H1 (cell line): Measurements from ENCODE around the gene RNF8. TPM values are rescaled to one million over a fixed set of nuclear protein-coding genes. Genes with fewer than 3 reads are reported as not detected.

Source experiments
- CTCF ChIA-PET: fragments of 300-600 bp; sonication (Branson Sonifier 250); formaldehyde crosslinking; loops from one replicate; lab custom pipeline; 2021; ENCODE audit not compliant: partially characterized antibody; lab: Charles Lee
- POLR2A ChIA-PET: fragments of 300-600 bp; sonication (Branson Sonifier 250); formaldehyde crosslinking; loops from one replicate; lab custom pipeline; 2021; ENCODE audit warnings: inconsistent platforms; ENCODE audit not compliant: partially characterized antibody; lab: Charles Lee
- DNase-seq, 2 experiments: peaks; one replicate each; pipeline versions ENCODE4 v3.0.0 to v3.0.0-alpha.2; 2010 to 2022; ENCODE audit warnings: low spot score in 2 of 2, low read depth in 1 of 2, mixed read lengths in 1 of 2
- FAIRE-seq: peaks from 2 replicates; lab custom pipeline; 2011; peaks lifted over from hg19 to GRCh38; lab: Jason Lieb, UNC
- H2AFZ ChIP-seq: 2 replicates; pipeline ENCODE4 v1.8.1; 2012; ENCODE audit warnings: low read length, inconsistent platforms
- H2AK5ac ChIP-seq: 2 replicates; pipeline ENCODE4 v1.6.1; 2013; ENCODE audit warnings: low read depth, low read length
- H2BK120ac ChIP-seq: replicated peaks from 2 replicates; pipeline ENCODE3; 2013; ENCODE audit warnings: low read depth, low read length, inconsistent platforms
- H2BK12ac ChIP-seq: 2 replicates; pipeline ENCODE4 v1.6.1; 2013; ENCODE audit warnings: low read depth, low read length
- H2BK15ac ChIP-seq: 2 replicates; pipeline ENCODE4 v1.6.1; 2013; ENCODE audit warnings: low read length
- H2BK20ac ChIP-seq: 2 replicates; pipeline ENCODE4 v1.6.1; 2013; ENCODE audit warnings: low read length
- H2BK5ac ChIP-seq: 2 replicates; pipeline ENCODE4 v1.6.1; 2013; ENCODE audit warnings: low read depth, low read length
- H3K14ac ChIP-seq: 2 replicates; pipeline ENCODE4 v1.6.1; 2013; ENCODE audit warnings: inconsistent platforms; ENCODE audit not compliant: insufficient read length
- H3K18ac ChIP-seq: 2 replicates; pipeline ENCODE4 v1.6.1; 2013; ENCODE audit warnings: low read length; ENCODE audit errors: extremely low read depth
- H3K23ac ChIP-seq: 2 replicates; pipeline ENCODE4 v1.6.1; 2013; ENCODE audit warnings: inconsistent platforms; ENCODE audit not compliant: insufficient read length
- H3K23me2 ChIP-seq: 2 replicates; pipeline ENCODE4 v1.6.1; 2013; ENCODE audit warnings: low read depth, low read length
- H3K27ac ChIP-seq: 2 replicates; pipeline ENCODE4 v1.6.1; 2011; ENCODE audit warnings: low read depth, low read length, inconsistent platforms
- H3K27me3 ChIP-seq, 4 experiments: replicated peaks in 1 of 4; 1 replicate in 1 of 4; 2 replicates in 3 of 4; pipeline versions ENCODE4 v1.6.1 to v1.8.1; 2011 to 2013; ENCODE audit warnings: low read length in 3 of 4, mild to moderate bottlenecking in 3 of 4, inconsistent platforms in 2 of 4, mixed read lengths in 2 of 4, moderate library complexity in 1 of 4; ENCODE audit not compliant: control insufficient read depth in 3 of 4, insufficient read depth in 3 of 4; ENCODE audit errors: extremely low read depth in 1 of 4
- H3K36me3 ChIP-seq, 4 experiments: 2 replicates each; pipeline versions ENCODE4 v1.6.1 to v1.8.1; 2011 to 2013; ENCODE audit warnings: mild to moderate bottlenecking in 4 of 4, low read length in 3 of 4, moderate library complexity in 2 of 4, control low read depth in 1 of 4, inconsistent platforms in 1 of 4; ENCODE audit not compliant: insufficient read depth in 4 of 4, control insufficient read depth in 2 of 4
- H3K4ac ChIP-seq: replicated peaks from 2 replicates; pipeline ENCODE3; 2013; ENCODE audit warnings: low read length, low read depth, mixed read lengths, inconsistent platforms; ENCODE audit not compliant: insufficient read length
- H3K4me1 ChIP-seq, 4 experiments: replicated peaks in 1 of 4; 1 replicate in 1 of 4; 2 replicates in 3 of 4; pipeline versions ENCODE4 v1.6.1 to v1.8.1; 2011 to 2013; ENCODE audit warnings: low read length in 3 of 4, inconsistent platforms in 2 of 4, mixed read lengths in 1 of 4; ENCODE audit not compliant: insufficient read depth in 4 of 4, control insufficient read depth in 3 of 4
- H3K4me2 ChIP-seq, 2 experiments: 2 replicates each; pipeline versions ENCODE4 v1.6.1 to v1.8.1; 2011 to 2013; ENCODE audit warnings: low read depth in 2 of 2, low read length in 2 of 2, control low read depth in 1 of 2, inconsistent platforms in 1 of 2, mild to moderate bottlenecking in 1 of 2; ENCODE audit not compliant: insufficient read depth in 1 of 2
- H3K4me3 ChIP-seq, 4 experiments: fragments of 200-600, 300-600 bp in 1 of 4; sonication (generic), shearing (Covaris generic), sonication (Bioruptor Twin) in 1 of 4; 2 replicates each; pipeline versions ENCODE4 v1.5.1 to v1.8.1; 2011 to 2016; ENCODE audit warnings: low read length in 4 of 4, low read depth in 3 of 4, control low read depth in 2 of 4, inconsistent platforms in 2 of 4, mild to moderate bottlenecking in 2 of 4, mixed read lengths in 1 of 4, moderate library complexity in 1 of 4; ENCODE audit not compliant: insufficient read depth in 2 of 4; ENCODE audit errors: extremely low read depth in 1 of 4
- H3K56ac ChIP-seq: replicated peaks from 2 replicates; pipeline ENCODE3; 2013; ENCODE audit warnings: low read depth, mild to moderate bottlenecking, mixed read lengths, low read length, inconsistent platforms; ENCODE audit not compliant: insufficient read length
- H3K79me1 ChIP-seq: 2 replicates; pipeline ENCODE4 v1.6.1; 2013; ENCODE audit warnings: low read depth, low read length, control low read depth
- H3K79me2 ChIP-seq, 2 experiments: 2 replicates each; pipeline versions ENCODE4 v1.6.1 to v1.8.1; 2012 to 2013; ENCODE audit warnings: low read length in 2 of 2, mild to moderate bottlenecking in 2 of 2, inconsistent platforms in 1 of 2; ENCODE audit not compliant: insufficient read depth in 2 of 2, control insufficient read depth in 1 of 2
- H3K9ac ChIP-seq, 4 experiments: replicated peaks in 1 of 4; 1 replicate in 1 of 4; 2 replicates in 3 of 4; pipeline versions ENCODE4 v1.6.1 to v1.8.1; 2011 to 2013; ENCODE audit warnings: low read depth in 3 of 4, low read length in 3 of 4, control low read depth in 2 of 4, mild to moderate bottlenecking in 2 of 4, moderate library complexity in 2 of 4, inconsistent platforms in 1 of 4; ENCODE audit errors: extremely low read depth in 1 of 4
- H3K9me3 ChIP-seq, 2 experiments: 2 replicates each; pipeline versions ENCODE4 v1.6.1 to v1.8.1; 2012 to 2013; ENCODE audit warnings: mild to moderate bottlenecking in 2 of 2, moderate library complexity in 2 of 2, control low read depth in 1 of 2, inconsistent platforms in 1 of 2, low read depth in 1 of 2, low read length in 1 of 2, mixed read lengths in 1 of 2; ENCODE audit not compliant: insufficient read depth in 2 of 2
- H4K20me1 ChIP-seq, 2 experiments: replicated peaks in 1 of 2; 2 replicates each; pipeline versions ENCODE3 to v1.8.1; 2011 to 2013; ENCODE audit warnings: inconsistent platforms in 2 of 2, low read length in 2 of 2, mild to moderate bottlenecking in 1 of 2; ENCODE audit not compliant: insufficient read depth in 2 of 2, control insufficient read depth in 1 of 2
- H4K5ac ChIP-seq: 2 replicates; pipeline ENCODE4 v1.6.1; 2013; ENCODE audit warnings: low read length, low read depth, mixed read lengths, inconsistent platforms; ENCODE audit not compliant: insufficient read length
- H4K8ac ChIP-seq: 2 replicates; pipeline ENCODE4 v1.8.0; 2013; ENCODE audit warnings: mild to moderate bottlenecking, moderate library complexity, low read length, inconsistent platforms; ENCODE audit not compliant: insufficient read depth; ENCODE audit errors: extremely low read depth
- H4K91ac ChIP-seq: replicated peaks from 2 replicates; pipeline ENCODE3; 2013; ENCODE audit warnings: low read length, mixed read lengths, inconsistent platforms; ENCODE audit not compliant: insufficient read length
- ATF3 ChIP-seq: IDR thresholded peaks from 2 replicates; pipeline ENCODE4 v1.6.1; 2011; ENCODE audit warnings: low read depth, mild to moderate bottlenecking, low read length; ENCODE audit not compliant: insufficient read depth
- CHD2 ChIP-seq: IDR thresholded peaks from 2 replicates; pipeline ENCODE4 v1.6.1; 2012; ENCODE audit warnings: low read length, improper control_type of control experiment
- KDM4A ChIP-seq: IDR thresholded peaks from one replicate; pipeline ENCODE4 v1.7.1; 2012; ENCODE audit warnings: low read depth, mild to moderate bottlenecking, moderate library complexity, low read length, inconsistent platforms; ENCODE audit not compliant: severe bottlenecking
- POLR2AphosphoS5 ChIP-seq: IDR thresholded peaks from 2 replicates; pipeline ENCODE4 v1.6.1; 2011; ENCODE audit warnings: low read depth, low read length
- RAD21 ChIP-seq, 2 experiments: IDR thresholded peaks in 1 of 2; conservative IDR thresholded peaks in 1 of 2; 2 replicates each; pipeline ENCODE4 v1.6.1; 2011; ENCODE audit warnings: low read depth in 2 of 2, low read length in 2 of 2, improper control_type of control experiment in 1 of 2, inconsistent platforms in 1 of 2, mild to moderate bottlenecking in 1 of 2, moderate library complexity in 1 of 2
- RNF2 ChIP-seq: fragments of 200-900, 300-1000 bp; sonication (generic); IDR thresholded peaks from 2 replicates; pipeline ENCODE4 v1.7.1; 2016; ENCODE audit warnings: borderline replicate concordance, low read depth, mild to moderate bottlenecking, antibody characterized with exemption, low read length; ENCODE audit not compliant: poor library complexity, severe bottlenecking; ENCODE audit errors: missing control alignments
- RXRA ChIP-seq: IDR thresholded peaks from 2 replicates; pipeline ENCODE4 v1.6.1; 2011; ENCODE audit warnings: low read depth, mild to moderate bottlenecking, low read length, moderate library complexity; ENCODE audit not compliant: insufficient read depth
- TCF12 ChIP-seq: IDR thresholded peaks from 2 replicates; pipeline ENCODE4 v1.6.1; 2011; ENCODE audit warnings: low read depth, mild to moderate bottlenecking, low read length
- WGBS, 2 experiments: shearing (Covaris generic) in 1 of 2; methylation state at CpG; one replicate each; pipeline versions ENCODE4 v1.1.6 to v1.1.7; 2013 to 2015; ENCODE audit warnings: low lambda C conversion rate in 2 of 2, mixed read lengths in 2 of 2, inconsistent platforms in 1 of 2, low coverage in 1 of 2, missing lambda C conversion rate in 1 of 2; ENCODE audit not compliant: insufficient replicate concordance in 2 of 2, insufficient coverage in 1 of 2, insufficient read length in 1 of 2; ENCODE audit errors: extremely low coverage in 1 of 2, missing lambda C conversion rate in 1 of 2; 5-methylcytosine and 5-hydroxymethylcytosine counted together
- polyA plus RNA-seq, 7 experiments: library from polyadenylated mRNA; depleted of rRNA in 3 of 7; stranded (reverse) in 5 of 7; unstranded in 2 of 7; fragments of >200 nt in 5 of 7; fragments of 200-250 nt in 2 of 7; gene quantifications; 1 replicate in 5 of 7; 2 replicates in 1 of 7; 4 replicates in 1 of 7; pipeline versions ENCODE4 v1.2.1 to v1.2.3, GENCODE V29; 2011 to 2013; ENCODE audit warnings: missing spikeins in 2 of 7, mixed read lengths in 2 of 7
- total RNA-seq: library from RNA; stranded (reverse); fragmentation: NEBNext Ultra II Directional; extraction: Animal tissue kit (Norgen Biotek cat#: 25700); gene quantifications from 2 replicates; pipeline ENCODE4 v1.2.1, GENCODE V29; 2021
- TF ChIP-seq, protein P1 (sequence below): IDR thresholded peaks from 2 replicates; pipeline ENCODE4 v1.6.1; 2011; ENCODE audit warnings: low read length, improper control_type of control experiment

The RNF8 gene
- total and polyA plus RNA-seq, 2 of the 8 experiments (the other 6 are each of a cell fraction or from before 2014, with no cell fraction given), result 20.3 to 44.7 TPM

DNA sequence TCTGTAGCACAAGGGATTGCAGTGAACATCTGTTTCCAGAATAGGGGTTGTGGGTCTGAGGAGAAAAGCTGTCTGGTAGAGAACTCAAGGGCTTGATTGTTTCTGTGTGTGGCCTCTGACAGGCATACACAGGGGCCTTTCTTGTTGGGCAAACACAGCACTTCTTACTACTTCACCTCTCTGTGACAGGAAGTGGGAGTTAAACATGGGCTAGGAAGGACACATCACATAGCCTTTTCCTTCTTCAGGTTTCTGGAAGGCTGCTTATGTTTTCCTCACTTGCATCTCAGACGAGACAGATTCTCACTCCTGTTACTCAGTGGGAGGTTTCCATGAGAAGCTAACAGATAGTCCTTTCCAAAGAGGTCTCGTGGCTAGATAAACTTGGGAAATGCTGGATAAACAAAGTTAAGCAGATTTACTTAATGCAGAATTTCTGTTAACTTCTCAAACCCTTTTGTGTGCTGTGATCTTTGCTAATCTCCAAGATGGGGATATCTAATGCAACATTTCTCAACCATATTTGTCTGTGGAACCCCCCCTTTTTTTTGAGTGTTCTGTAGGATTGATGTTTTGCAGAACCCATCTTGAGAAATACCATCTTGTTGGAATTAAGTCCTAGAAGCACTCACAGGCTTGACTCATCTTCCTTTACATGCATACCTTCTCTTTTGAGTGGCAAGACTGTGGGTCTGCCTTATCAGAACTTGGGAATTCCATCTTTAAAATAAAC, 41.9 kb upstream of the RNF8 start:
- Histone ChIP-seq H3K4me2 (no peak overlapping the region), H4K5ac (no peak overlapping the region), H3K36me3 (peaks cover 9 to 25% (median 22%) of the 10 kb centered on the region in 4 experiments; a peak in 6 of 8 replicates), H3K56ac (no peak overlapping the region), H3K79me2 (no peaks in the 10 kb centered on the region), H4K91ac (no peak overlapping the region), H3K4me1 (no peaks in the 10 kb centered on the region), H3K18ac (no peak overlapping the region), H2AFZ (no peak overlapping the region), H4K20me1 (no peaks in the 10 kb centered on the region), H3K27ac (no peak overlapping the region), H2BK120ac (no peak overlapping the region), H3K4ac (no peak overlapping the region), H3K23ac (no peak overlapping the region), H3K27me3 (no peaks in the 10 kb centered on the region), H2AK5ac (no peak overlapping the region), H3K23me2 (no peaks in the 10 kb centered on the region), H4K8ac (no peak overlapping the region), H3K4me3 (no peak overlapping the region), H2BK5ac (no peak overlapping the region), H3K9me3 (no peaks in the 10 kb centered on the region), H3K9ac (no peak overlapping the region), H2BK20ac (no peak overlapping the region), H3K14ac (no peak overlapping the region), H2BK12ac (no peak overlapping the region), H2BK15ac (no peak overlapping the region), H3K79me1 (no peaks in the 10 kb centered on the region)
- TF ChIP-seq, protein P1, sequence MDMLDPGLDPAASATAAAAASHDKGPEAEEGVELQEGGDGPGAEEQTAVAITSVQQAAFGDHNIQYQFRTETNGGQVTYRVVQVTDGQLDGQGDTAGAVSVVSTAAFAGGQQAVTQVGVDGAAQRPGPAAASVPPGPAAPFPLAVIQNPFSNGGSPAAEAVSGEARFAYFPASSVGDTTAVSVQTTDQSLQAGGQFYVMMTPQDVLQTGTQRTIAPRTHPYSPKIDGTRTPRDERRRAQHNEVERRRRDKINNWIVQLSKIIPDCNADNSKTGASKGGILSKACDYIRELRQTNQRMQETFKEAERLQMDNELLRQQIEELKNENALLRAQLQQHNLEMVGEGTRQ, result no peak
- TF ChIP-seq CHD2 (no peak), TCF12 (no peak), RXRA (no peak), KDM4A (no peak), RNF2 (no peak), RAD21 (IDR thresholded peaks at IDR 0.05 in 1 of 2, conservative IDR thresholded peaks at IDR 0.05 in 1 of 2; ENCODE audit: low read depth in 2 of 2, low read length in 2 of 2) (no peak), POLR2AphosphoS5 (no peak), ATF3 (no peak)
- 93% methylated on average over 2 of the region's 2 CpGs; no CpG with 5 or more reads in 1 of the 2 experiments for WGBS, 2 experiments
- ChIA-PET POLR2A (no interaction called here), CTCF (interaction anchor here (1.0 to 1.1 kb wide), 2 partner anchors 8 to 103 kb away, joined by 3 to 4 read pairs; no protein-coding TSS in a partner anchor)
- FAIRE-seq, result no peak
- DNase-seq, result no peak
